GM12875 (cell line): ENCODE measurements around the gene ZNF101.

ENCODE experiments used
- H3K4me3 ChIP-seq: one replicate; pipeline ENCODE4 v1.5.1; 2011; ENCODE audit warnings: low read depth, low read length, control low read depth
- CTCF ChIP-seq: IDR thresholded peaks from 2 replicates; pipeline ENCODE4 v1.5.1; 2011; ENCODE audit warnings: low read depth, mild to moderate bottlenecking, control low read depth, inconsistent platforms, low read length, moderate library complexity, borderline replicate concordance; ENCODE audit not compliant: insufficient read depth

The ZNF101 gene

GRCh38 chr19:19649580-19649995, 19.1 kb upstream of the ZNF101 start:
- no peak for TF ChIP-seq CTCF
- no peak overlapping the region for H3K4me3 ChIP-seq

- H3K4me3 ChIP-seq: no peak overlapping the region
- no peak for TF ChIP-seq CTCF
Observed at GRCh38 chr19:19650331-19650730, 18.3 kb upstream of the ZNF101 start.

- H3K4me3 ChIP-seq: no peak overlapping the region
- TF ChIP-seq CTCF: no peak
Observed at GRCh38 chr19:19651076-19651475, 17.6 kb upstream of the ZNF101 start.

- H3K4me3 ChIP-seq: no peak overlapping the region
- no peak for TF ChIP-seq CTCF
Observed at GRCh38 chr19:19652482-19653295, 15.9 kb upstream of the ZNF101 start.

GRCh38 chr19:19653597-19654147, 15.0 kb upstream of the ZNF101 start:
- TF ChIP-seq CTCF: no peak
- H3K4me3 ChIP-seq: no peak overlapping the region

GRCh38 chr19:19654441-19654840, 14.2 kb upstream of the ZNF101 start:
- TF ChIP-seq CTCF: no peak
- no peak overlapping the region for H3K4me3 ChIP-seq

- H3K4me3 ChIP-seq: no peak overlapping the region
- TF ChIP-seq CTCF: no peak
Observed at GRCh38 chr19:19655051-19655594, 13.5 kb upstream of the ZNF101 start.
